HG03457 (cell line): Measurements from ENCODE around the gene ANP32A.

Experiments
- ATAC-seq: cut with Tn5 transposase; IDR thresholded peaks from one replicate; pipeline ENCODE4 v1.9.1; 2021; ENCODE audit warnings: moderate number of reproducible peaks; ENCODE audit not compliant: unreplicated experiment

The ANP32A gene

DNA sequence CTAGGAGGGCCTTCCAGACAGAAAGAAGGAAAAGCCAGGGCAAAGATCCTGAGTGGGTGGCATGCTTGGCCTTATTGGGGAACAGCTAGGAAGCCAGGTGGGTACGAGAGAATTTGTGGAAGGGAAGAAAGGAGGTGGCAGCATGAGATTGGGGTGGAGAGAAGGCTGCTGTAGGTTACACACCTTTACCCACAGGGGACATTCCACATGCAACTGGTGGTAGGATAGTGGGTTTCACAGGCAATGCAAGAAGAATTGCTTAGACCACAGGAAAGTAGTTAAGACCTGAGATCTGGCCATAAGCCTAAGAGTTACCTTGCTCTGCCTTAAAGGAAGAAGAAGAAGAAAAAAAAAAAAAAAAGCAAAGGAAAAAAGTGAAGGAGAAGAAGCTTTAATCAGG lies 19.8 kb downstream of the ANP32A start:
- no peak for ATAC-seq

DNA sequence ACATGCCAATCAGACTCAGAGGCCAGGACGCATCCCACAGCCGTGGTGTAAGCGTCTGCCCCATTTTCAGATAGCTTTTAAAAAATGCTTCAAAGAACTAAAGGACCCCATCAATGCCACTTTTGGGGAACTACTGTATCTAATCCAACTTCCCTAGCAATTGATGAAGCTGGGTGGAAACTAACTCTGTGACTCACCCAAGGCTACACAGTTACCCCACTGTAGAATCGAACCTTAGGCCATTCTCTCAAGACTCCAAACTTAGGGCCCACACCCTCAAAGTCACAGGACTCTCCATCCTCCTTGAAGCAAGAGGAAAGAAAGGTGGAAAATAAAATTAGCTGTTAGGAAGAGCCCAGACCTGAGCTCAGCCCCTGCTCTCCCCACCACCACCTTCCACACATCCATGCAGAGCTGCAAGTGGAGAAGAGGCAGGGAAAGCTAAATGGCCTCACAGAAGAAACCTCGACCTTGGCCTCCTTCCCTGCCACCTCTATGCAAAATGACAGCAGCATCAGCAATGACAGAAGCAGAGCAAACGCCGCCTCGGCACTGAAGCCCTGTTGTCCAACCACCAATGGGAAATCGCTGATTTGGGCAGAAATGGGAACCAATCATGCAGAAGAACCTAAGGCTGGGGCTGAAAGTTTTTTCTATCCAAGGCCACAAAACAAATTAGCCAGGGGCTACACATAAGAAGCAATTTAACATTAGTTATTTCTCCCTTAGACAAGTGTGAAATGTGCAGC lies 22.2 kb downstream of the ANP32A start:
- no peak for ATAC-seq

DNA sequence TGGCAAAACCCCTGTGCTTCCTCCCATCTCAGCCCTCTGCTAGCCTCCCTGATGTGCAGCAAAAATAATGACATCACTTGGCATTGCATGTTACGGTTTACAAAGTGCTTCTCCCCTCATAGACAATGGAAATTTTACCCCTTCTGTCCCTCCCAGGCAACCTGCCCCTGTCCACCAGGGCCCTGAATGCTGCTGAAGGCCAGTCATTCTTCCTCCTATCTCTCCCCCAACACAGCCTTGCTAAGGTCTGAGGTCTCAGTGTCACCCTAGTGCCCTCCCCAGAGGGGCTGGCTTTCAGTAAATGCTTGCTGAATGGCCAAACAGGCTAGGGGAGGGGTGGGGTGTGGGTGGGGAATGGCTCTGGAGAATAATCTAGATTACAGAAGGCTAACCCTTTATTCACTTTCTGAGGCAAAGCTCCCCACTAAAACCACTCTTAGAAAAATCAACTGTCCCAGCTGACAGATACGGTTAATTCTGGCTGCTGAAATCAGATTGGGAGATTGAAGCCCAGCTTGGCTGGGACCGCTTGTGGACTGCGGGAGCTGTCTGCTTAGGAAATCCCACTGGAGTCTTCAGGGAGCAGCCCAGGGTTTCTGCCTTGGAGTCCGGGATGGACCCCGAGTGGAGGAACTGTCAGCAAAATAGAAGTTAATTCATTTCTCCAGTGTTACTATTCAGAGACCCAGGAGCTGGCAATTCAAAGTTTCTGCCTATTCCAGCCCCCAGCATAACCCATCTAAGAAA lies 22.9 kb downstream of the ANP32A start:
- no peak for ATAC-seq

DNA sequence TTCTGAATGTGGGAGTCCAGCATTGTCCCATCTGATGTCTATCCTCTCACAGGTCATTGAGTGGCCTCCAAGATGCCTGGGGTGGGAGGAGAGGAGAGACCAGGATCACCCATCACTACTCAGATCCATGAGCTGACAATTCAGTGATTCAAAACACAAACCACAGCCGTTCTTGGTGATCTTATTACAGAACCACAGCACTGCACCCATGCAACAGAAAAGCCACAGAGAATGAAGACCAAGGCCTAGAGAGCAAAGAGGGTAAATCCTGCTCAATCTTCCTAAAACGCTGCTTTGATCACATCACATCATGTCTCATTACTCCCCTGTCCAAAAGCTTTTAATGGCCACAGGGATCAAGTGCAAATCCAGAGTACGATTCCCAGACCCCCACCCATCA lies 23.5 kb downstream of the ANP32A start:
- no peak for ATAC-seq

DNA sequence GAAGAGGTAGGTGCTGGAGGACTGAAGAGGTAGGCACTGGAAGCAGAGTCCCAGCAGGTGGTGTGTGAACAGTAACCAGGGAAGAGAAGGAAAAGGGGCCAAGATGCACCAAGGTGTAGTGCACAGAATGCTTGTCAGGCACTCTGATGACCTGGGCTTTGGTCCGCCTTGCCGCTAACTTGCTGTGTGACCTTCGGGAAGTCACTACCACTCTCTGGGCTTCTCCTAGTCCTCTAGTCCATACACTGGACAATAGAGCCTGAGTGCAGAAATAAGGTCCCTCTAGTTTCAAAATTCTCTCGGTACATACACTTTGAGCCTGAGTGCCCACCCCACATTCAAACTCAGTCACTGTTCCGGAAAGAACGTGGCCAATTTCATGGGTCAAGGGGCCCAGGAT lies 24.1 kb downstream of the ANP32A start:
- ATAC-seq: no peak

DNA sequence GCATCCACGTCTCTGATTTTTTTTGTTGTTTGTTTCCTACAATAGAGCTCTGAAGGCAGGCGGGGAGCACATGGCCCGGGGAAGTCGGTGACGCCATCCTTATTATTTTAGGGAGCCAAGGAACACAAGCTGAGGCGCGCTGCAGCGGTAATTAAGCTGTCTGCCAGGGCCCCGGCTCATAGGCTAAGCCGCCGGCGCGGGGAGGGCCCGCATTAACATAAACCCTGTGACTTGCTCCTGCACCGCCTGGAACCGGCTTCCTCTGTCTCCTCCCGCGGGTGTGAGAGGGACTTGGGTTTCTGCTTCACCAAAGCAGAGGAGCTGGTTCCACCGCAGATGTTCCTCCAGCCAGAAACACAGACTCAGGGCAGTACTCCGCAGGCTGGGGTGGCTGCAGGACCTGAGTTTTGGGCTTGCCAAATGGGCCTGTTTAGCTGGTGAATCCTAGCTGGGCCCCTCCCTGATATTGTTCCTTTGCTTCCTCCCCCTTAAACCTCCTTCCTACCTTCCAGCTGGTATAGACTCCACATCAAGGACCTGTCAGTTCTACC lies 25.3 kb downstream of the ANP32A start:
- no peak for ATAC-seq

DNA sequence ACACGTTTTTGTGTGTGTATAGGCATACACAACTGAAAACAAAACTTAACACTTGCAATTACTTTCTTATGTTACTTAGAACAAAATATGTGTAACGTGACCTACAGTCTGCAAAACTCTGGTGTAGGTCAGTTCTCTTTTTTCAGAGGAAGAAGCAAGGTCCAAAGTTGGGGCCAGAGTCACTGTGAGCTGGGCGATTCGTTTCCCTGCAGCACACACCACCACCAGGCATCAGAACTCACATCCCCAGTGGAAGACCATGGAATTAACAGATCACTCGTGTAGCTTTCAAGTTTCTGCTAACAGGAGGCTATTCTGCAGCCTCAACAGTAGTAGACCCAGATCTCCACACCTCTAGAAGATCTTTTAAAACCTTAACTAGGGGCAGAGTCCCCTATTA lies 25.8 kb downstream of the ANP32A start:
- ATAC-seq: no peak

DNA sequence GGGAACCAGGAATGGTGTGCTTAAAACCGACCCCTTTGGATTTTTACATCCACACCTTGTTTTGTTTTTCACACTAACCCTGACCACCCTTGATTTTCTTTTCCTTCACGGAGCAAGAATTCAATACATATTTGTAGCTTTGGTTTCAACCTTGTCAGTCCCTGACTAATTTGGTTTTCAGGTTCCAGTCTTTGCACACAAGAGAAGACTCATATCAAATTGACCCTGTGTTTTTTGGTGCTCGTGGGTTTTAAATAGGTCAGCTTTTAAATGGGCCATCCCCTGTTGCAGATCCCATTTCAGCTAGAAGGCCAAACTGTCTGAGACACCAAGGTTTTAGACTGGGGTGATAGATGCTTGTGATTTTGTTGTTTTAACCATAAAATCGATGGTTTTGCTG lies 26.4 kb downstream of the ANP32A start:
- no peak for ATAC-seq

DNA sequence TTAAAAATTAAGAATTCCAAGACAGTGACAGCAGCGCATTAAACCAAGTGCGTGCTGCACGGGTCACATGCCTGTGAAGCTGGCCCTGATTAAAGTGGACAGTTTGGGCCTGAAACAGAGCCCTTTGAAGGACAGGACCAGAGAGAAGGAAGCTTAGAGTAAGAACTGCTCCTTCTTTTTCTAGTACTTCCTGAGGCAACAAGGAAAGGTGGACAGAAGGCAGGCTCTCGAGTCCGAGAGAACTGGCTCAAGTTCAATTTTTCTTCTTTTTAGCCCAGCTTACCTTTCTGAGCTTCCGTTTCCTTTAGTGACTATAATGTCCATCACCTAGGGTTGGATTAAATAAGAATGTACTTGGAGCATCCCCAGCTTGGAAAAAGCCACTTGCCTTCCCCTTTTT lies 26.9 kb downstream of the ANP32A start:
- ATAC-seq: no peak

DNA sequence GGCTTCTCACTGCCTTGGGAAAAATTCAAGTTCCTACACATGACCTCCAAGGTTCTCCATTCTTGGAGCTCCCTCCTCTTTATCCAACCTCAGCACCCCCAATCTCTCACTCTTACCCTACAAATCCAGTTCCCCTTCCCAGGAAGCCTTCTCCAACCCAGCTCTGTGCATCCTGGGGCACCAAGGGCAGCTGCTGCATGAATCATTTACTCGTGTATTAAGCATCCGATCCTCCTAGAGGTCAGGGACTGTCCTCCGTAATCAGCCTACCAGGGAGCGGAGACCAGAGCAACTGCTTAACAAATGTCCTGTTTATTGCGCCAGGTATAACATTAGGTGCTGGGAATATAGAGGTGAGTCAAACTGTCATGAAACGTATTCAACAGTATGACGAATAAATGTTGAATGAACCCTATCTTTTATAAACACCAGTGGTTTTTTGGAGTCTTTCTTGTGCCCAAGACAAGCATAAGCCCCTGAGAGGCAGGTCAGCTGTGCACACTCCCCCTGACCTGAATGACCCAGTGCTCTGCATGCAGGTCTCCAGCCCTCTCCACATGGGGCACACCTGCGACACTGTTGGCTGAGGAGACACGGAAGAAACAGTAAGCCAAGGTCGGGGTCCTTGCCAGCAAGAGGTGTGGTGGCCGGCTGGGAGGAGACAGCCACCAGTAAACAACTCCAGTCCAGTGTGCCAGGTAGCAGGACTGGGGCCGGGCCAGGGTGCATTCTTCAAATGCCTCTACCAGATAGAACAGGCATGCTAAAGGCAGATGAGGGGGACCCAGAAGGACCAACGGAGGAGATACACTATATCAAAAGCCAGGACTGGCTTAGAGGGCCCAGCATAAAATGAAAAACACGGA lies 27.6 kb downstream of the ANP32A start:
- no peak for ATAC-seq

DNA sequence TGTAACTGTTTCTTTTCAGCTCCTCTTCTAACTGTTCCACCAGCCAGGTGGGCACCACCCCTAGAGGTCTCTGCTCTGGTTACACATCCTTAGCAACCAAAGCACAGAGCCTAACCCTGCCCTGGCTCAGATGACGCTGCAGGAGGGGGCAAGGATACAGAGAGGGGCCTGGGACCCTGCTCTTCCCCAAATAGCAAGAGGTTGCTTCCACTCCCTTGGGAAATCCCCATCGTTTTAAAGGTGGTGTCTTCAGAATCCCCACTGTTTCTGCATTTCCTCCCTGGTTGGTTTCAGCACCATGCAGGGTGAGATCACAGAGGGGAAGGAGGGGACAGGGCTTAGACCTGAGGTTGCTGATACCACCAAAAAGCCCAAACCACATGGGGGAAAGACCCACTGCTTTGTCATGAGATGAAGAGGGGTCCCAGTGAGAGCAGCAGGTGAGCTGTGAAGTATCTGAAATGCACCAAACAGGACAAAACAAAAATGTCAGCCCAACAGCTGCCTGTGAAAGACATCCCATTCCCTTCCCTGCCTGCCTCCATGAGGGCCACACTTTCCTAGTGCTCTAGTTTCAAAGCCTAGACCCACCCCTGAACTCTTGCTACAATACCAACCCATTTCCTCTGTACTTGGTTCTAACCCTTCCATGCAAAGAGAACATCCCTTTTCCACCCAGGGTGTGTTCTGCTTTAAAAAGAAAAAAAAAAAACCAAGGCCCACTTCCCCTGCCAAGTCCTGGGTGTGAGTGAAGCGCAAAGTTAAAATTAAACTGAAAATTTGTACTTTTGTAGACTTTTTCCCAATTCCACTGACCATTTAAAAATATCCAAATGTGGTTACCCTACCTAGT lies 29.0 kb downstream of the ANP32A start:
- peak; percentile 46 for ATAC-seq

DNA sequence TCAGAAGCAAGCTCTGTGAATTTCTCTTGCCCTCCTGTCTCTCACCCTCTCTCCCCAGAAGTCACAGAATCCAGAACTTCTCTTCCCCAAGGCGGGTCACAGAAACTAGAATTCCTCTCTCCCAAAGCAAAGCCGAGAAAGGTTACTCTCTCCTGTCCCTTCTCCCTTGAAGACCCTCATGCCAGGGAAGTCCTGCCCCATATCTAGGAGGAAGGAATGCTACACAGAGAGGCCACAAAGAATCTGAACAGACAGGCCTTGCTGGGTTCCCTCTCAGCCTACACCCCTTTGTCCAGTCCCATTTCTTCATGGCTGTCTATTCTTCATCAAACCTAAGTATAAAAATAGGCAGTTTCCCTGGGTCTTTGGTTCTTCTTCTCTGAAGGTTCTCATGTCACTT lies 29.8 kb downstream of the ANP32A start:
- no peak for ATAC-seq

DNA sequence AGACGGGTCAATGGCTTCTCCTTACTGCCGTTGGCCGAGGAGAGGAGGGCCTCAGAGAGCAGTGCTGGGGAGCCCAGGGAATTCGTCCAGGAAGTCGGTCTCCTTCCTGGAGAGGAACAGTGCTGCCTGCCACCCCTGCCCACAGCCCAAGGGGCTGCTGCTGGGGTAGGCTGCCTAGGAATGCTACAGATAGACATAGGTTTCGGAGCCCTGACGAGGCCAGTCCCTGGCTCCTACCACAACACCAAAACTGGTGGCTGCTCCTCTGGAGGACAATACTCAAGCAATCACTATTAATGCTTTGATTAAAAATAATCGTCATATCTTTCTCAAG lies 30.5 kb downstream of the ANP32A start:
- no peak for ATAC-seq

DNA sequence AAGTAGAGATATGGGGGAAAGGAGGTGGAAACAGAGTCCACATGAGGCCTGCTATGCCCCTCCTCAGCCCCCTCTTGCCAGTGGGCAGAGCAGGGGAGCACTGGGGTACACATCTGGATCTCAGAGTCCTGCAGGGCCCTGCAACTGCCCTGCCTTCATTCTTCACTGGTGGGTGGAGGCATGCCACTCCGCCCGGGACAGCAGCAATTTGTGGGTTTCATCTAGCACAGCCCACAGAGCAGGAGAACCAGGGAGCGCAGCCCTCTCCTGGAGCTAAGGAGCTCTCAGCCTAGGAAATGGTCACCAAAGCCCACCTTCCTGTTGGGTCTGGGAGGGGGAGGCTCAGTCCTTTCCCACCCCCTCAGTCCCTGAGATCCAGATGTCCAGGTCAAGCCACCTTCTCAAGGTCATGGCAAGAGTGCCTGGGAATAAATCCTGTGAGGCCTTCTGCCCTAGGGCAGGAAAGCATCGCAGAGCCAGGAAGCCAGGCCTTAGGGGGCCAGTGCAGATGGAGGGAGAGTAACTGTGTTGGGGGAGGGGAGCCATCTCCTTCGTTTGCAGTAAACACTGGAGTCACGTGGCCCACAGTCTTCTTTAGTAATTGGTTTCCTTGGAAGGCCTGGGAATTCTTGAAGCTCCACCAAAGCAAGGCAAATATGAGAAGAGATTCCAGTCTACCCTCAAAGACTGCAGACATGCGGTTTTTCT lies 31.0 kb downstream of the ANP32A start:
- no peak for ATAC-seq

DNA sequence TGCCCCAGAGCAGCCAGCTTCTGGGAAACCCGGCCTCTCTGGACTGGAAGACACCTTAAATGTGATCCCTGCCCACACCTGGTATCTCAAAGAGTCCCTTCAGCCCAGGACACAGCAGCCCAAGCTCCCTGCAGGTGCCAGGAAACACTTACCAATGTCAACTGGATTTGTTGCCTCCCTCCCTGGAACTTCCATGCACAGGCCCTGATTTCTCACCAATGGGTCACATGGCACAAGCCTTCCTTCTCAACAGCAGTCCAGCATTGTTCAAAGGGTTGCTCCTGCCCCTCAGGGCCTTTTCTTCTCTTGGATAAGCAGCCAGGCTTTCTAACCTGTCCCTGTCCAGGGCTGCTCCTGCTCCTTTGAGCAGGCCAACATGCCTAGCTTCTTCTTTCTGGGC lies 31.6 kb downstream of the ANP32A start:
- ATAC-seq: no peak

DNA sequence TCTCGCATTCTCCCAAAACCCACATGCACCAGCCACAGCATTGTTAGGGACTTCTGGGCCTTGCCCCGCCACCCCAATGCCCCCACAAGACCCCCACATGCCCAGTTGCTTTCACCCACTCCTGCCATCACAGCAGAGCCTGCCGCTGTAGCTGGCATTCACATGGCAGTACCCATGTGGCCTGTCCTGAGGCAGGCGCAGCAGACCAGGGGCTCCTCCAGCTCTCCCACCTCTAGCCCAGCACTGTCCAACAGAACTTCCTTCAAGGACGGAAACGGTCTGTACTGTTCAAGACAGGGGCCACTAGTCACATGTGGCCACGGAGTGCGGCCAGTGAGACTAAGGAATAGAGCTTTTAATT lies 32.5 kb downstream of the ANP32A start:
- ATAC-seq: no peak

DNA sequence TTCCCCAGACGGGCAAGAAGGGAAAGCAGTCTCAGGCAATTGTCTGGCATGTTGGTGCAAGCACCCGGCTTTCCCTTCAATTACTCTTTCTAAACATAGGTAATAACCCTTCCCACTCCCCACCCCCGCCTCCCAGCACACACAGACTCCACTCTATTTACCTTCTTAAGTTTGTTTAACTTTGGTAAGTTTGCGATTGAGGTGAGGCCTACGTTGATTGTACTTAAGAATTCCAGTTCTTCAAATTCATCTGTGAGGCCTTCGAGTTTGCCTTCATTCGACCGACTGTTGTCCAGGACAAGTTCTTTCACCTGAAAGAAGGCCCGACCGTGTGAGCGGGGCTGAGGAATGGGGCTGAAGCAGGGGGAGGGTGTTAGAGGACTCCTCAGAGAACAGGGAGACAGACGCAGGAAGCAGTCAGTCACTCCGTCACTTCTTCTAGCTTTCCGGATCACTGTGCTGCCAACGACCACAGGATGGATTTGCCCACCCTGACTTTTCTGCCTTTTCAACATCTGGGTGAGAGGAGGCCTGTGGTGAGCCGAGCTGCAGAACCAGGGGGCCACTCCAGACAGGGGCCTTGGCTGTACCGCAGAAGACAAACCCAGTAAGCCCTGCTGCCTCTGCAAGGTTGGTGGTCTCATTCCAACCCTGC lies 33.0 kb downstream of the ANP32A start:
- ATAC-seq: no peak

DNA sequence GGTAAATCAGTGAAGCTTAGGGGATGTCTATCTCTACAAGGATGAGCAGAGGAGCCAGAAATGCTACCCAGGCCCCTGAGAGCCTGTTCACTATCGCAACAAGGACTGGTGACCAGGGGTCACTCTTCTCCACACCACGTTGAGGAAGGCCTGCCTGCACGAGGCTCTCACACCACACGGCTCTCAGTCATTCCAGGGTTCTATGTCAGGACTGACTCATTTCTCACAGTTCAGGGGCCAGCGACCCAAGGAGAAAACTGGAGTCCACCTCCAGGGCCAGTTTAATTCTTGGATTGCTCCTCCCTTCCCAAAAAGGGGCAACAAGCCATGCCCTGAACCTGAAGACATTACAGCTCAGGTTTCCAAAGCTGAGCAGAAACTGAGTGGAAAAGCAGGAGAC lies 33.9 kb downstream of the ANP32A start:
- ATAC-seq: no peak

DNA sequence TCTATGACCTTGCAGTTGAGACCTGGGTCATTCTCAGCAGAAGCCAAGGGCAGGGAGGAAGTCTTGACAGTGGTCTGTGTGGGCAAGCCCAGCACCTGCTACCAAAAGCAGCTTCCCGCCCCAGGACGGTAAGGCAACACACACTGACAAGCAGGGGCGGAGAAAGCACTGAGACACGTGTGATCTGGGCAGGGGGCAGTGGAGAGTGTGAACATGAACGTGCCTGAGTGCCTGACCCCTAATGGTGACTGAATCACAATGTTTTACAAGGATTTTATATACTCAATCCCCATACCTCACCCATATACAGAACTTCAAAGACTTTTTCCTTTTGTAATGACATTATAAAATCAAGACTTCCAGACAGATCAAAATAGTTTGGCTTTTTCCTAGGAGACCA lies 35.2 kb downstream of the ANP32A start:
- no peak for ATAC-seq

DNA sequence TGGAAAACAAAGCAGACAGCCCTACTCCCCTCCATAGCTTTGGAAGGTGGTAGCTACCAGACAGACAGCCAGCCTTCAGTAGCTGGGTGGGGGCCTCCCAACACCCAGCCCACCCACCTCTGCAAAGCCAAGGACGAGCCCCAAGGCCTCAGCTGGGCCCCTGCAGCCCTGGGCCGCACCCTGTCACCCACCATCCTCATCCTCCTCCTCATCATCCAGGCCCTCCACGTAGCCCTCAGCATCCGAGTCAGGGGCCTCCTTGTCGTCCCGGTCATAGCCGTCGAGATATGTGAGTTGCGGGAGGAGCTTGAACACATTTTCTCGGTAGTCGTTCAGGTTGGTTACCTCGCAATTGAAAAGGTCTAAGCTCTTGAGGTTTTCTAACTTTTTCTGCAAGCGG lies 36.5 kb downstream of the ANP32A start:
- no peak for ATAC-seq
